DOHH2 (cell line): ENCODE measurements around the gene MAP6D1.

ENCODE experiments used
- H3F3A ChIP-seq: fragments of 200-600 bp; sonication (generic), shearing (Covaris generic); 2 replicates; pipeline ENCODE4 v1.6.0; 2016; ENCODE audit warnings: antibody characterized with exemption, mild to moderate bottlenecking; ENCODE audit not compliant: control insufficient read depth, insufficient read depth
- H3K27ac ChIP-seq: fragments of 200-600 bp; sonication (generic); 2 replicates; pipeline ENCODE4 v1.5.1; 2014; ENCODE audit warnings: low read depth, mild to moderate bottlenecking, low read length, moderate library complexity
- H3K27me3 ChIP-seq: fragments of 200-600 bp; sonication (generic); 2 replicates; pipeline ENCODE4 v1.6.1; 2014; ENCODE audit warnings: mild to moderate bottlenecking, low read length, mixed read lengths; ENCODE audit not compliant: control insufficient read depth
- H3K36me3 ChIP-seq: fragments of 200-600 bp; sonication (generic); 2 replicates; pipeline ENCODE4 v1.6.1; 2014; ENCODE audit warnings: mild to moderate bottlenecking, low read length, moderate library complexity, mixed read lengths; ENCODE audit not compliant: control insufficient read depth
- H3K4me1 ChIP-seq: fragments of 200-600 bp; sonication (generic); 2 replicates; pipeline ENCODE4 v1.6.1; 2014; ENCODE audit warnings: mild to moderate bottlenecking, low read length, mixed read lengths; ENCODE audit not compliant: control insufficient read depth
- H3K4me2 ChIP-seq: fragments of 200-600 bp; sonication (generic); 2 replicates; pipeline ENCODE4 v1.6.0; 2014; ENCODE audit warnings: mild to moderate bottlenecking, low read length, moderate library complexity
- H3K4me3 ChIP-seq: fragments of 200-600 bp; sonication (generic); 2 replicates; pipeline ENCODE4 v1.5.1; 2014; ENCODE audit warnings: mild to moderate bottlenecking, low read length, mixed read lengths
- H3K79me2 ChIP-seq: fragments of 200-600 bp; sonication (generic); 2 replicates; pipeline ENCODE4 v1.6.1; 2014; ENCODE audit warnings: mild to moderate bottlenecking, low read length, mixed read lengths; ENCODE audit not compliant: control insufficient read depth
- H3K9me2 ChIP-seq: fragments of 200-600 bp; sonication (generic); replicated peaks from 2 replicates; pipeline ENCODE4 v1.6.1; 2014; ENCODE audit warnings: mild to moderate bottlenecking, low read length, mixed read lengths; ENCODE audit not compliant: control insufficient read depth
- H3K9me3 ChIP-seq: fragments of 200-600 bp; sonication (generic); 2 replicates; pipeline ENCODE4 v1.6.1; 2014; ENCODE audit warnings: antibody characterized with exemption, low read length, mixed read lengths; ENCODE audit not compliant: control insufficient read depth, insufficient read depth
- H4K20me1 ChIP-seq: fragments of 200-600 bp; sonication (generic); 2 replicates; pipeline ENCODE4 v1.6.0; 2014; ENCODE audit warnings: low read depth, mild to moderate bottlenecking, antibody characterized with exemption, low read length, moderate library complexity; ENCODE audit not compliant: control insufficient read depth, insufficient read depth
- CTCF ChIP-seq: fragments of 200-600 bp; sonication (generic); IDR thresholded peaks from one replicate; pipeline ENCODE4 v1.5.1; 2014; ENCODE audit warnings: antibody characterized with exemption, mild to moderate bottlenecking, low read depth, low read length; ENCODE audit not compliant: poor library complexity, severe bottlenecking
- EZH2phosphoT487 ChIP-seq: fragments of 200-600 bp; sonication (generic); IDR thresholded peaks from 2 replicates; pipeline ENCODE4 v1.6.1; 2017; ENCODE audit warnings: borderline replicate concordance, mild to moderate bottlenecking, antibody characterized with exemption, low read length, moderate library complexity, mixed read lengths

MAP6D1 gene

GRCh38 chr3:183825456-183826161 lies at the start of gene MAP6D1:
MAP6D1 (minus strand) TSS chr3:183825577; CDS start chr3:183825547, 30 bp downstream.
- Histone ChIP-seq H3F3A (peaks cover 9% of the 10 kb centered on the region; the same call in 1 of the 2 replicates), H3K9me2 (no peaks in the 10 kb centered on the region), H3K79me2 (no peaks in the 10 kb centered on the region), H3K9me3 (no peaks in the 10 kb centered on the region), H3K27me3 (peaks cover 9% of the 10 kb centered on the region; the same call in 1 of the 2 replicates), H4K20me1 (no peaks in the 10 kb centered on the region), H3K4me1 (peaks cover 11% of the 10 kb centered on the region), H3K4me3 (peak within 1 kb of the TSS; percentile 70), H3K27ac (no peak within 1 kb of the TSS), H3K4me2 (peak within 1 kb of the TSS; percentile 82), H3K36me3 (no peaks in the 10 kb centered on the region)
- TF ChIP-seq EZH2phosphoT487 = no peak
- peak; percentile 59 for TF ChIP-seq CTCF

- H3K9me3 ChIP-seq = no peaks in the 10 kb centered on the region
- H3K9me2 ChIP-seq = no peaks in the 10 kb centered on the region
- H3K27ac ChIP-seq = no peak overlapping the region
- H3K27me3 ChIP-seq = no peaks in the 10 kb centered on the region
- peaks cover 81% of the 10 kb centered on the region for H3K79me2 ChIP-seq
- H4K20me1 ChIP-seq = peaks cover under 1% of the 10 kb centered on the region; the same call in 1 of the 2 replicates
- H3K4me3 ChIP-seq = no peak overlapping the region
- no peaks in the 10 kb centered on the region for H3K4me1 ChIP-seq
- H3K4me2 ChIP-seq = no peak overlapping the region
- H3F3A ChIP-seq = no peaks in the 10 kb centered on the region
- peaks cover 3% of the 10 kb centered on the region; the same call in 1 of the 2 replicates for H3K36me3 ChIP-seq
- no peak for TF ChIP-seq CTCF
Observed at GRCh38 chr3:183873914-183874313, 48.5 kb upstream of the MAP6D1 start.

GRCh38 chr3:183871541-183871940 lies 46.2 kb upstream of the MAP6D1 start:
- Histone ChIP-seq H3K79me2 (peaks cover 70% of the 10 kb centered on the region), H3K27me3 (no peaks in the 10 kb centered on the region), H3F3A (no peaks in the 10 kb centered on the region), H3K9me3 (no peaks in the 10 kb centered on the region), H3K9me2 (no peaks in the 10 kb centered on the region), H3K4me2 (no peak overlapping the region), H3K27ac (no peak overlapping the region), H4K20me1 (no peaks in the 10 kb centered on the region; the same call in 1 of the 2 replicates), H3K4me1 (no peaks in the 10 kb centered on the region), H3K4me3 (no peak overlapping the region), H3K36me3 (peaks cover 13% of the 10 kb centered on the region)
- TF ChIP-seq CTCF (no peak), EZH2phosphoT487 (no peak)
